Esophagus muscularis mucosa (tissue), 4 donors: Measurements from ENCODE around the gene GPR137B. TPM values are rescaled to one million over a fixed set of nuclear protein-coding genes. Genes with fewer than 3 reads are reported as not detected.
"Not testable (repeated sequence)": the region's sequence is repeated elsewhere in the genome, so short reads cannot be mapped to it uniquely, and the experiment has no call there.

Source experiments
- DNase-seq: peaks from one replicate; pipeline ENCODE4 v3.0.0-alpha.2; 2017; ENCODE audit errors: extremely low spot score
- H3K27ac ChIP-seq, 4 donors: fragments of 200-600 bp; sonication (generic); replicated peaks in 1 of 4; 1 replicate in 3 of 4; 2 replicates in 1 of 4; pipeline ENCODE4 v1.5.1; 2016 to 2019; ENCODE audit warnings: mild to moderate bottlenecking in 1 of 4
- H3K27me3 ChIP-seq, 4 donors: fragments of 200-600 bp; sonication (generic); one replicate each; pipeline versions ENCODE4 v1.5.1 to v1.6.0; 2016 to 2019
- H3K36me3 ChIP-seq, 4 donors: fragments of 200-600 bp; sonication (generic); one replicate each; pipeline ENCODE4 v1.5.1; 2016 to 2019
- H3K4me1 ChIP-seq, 4 donors: fragments of 200-600 bp; sonication (generic); one replicate each; pipeline ENCODE4 v1.5.1; 2016 to 2019
- H3K4me3 ChIP-seq, 4 donors: fragments of 200-600 bp; sonication (generic); 1 replicate in 2 of 4; 2 replicates in 2 of 4; pipeline ENCODE4 v1.5.1; 2016 to 2019; ENCODE audit warnings: mild to moderate bottlenecking in 4 of 4, moderate library complexity in 1 of 4
- H3K9me3 ChIP-seq, 4 donors: fragments of 200-600 bp; sonication (generic); 1 replicate in 3 of 4; 2 replicates in 1 of 4; pipeline ENCODE4 v1.5.1; 2016 to 2019
- EP300 ChIP-seq: sonication (generic); formaldehyde crosslinking; IDR thresholded peaks from one replicate; pipeline ENCODE4 v1.6.1; 2017; ENCODE audit warnings: antibody characterized with exemption
- POLR2A ChIP-seq: fragments of 450-650 bp; IDR thresholded peaks from one replicate; pipeline ENCODE4 v1.6.1; 2017; ENCODE audit warnings: antibody characterized with exemption, moderate library complexity, mild to moderate bottlenecking, low read depth
- POLR2AphosphoS5 ChIP-seq, 2 donors: sonication (generic); formaldehyde crosslinking; IDR thresholded peaks; one replicate each; pipeline ENCODE4 v1.6.1; 2017; ENCODE audit warnings: antibody characterized with exemption in 2 of 2
- WGBS: methylation state at CpG from one replicate; pipeline ENCODE4 v1.1.5; 2018; 5-methylcytosine and 5-hydroxymethylcytosine counted together
- intact Hi-C: fragments of 100-400 bp; cut with DNase I; formaldehyde crosslinking; loops from one replicate; pipeline ENCODE4 v1.15.1; 2023
- total RNA-seq, 4 donors: library from RNA; depleted of rRNA; stranded (reverse); fragments of >200 nt; gene quantifications; one replicate each; pipeline versions ENCODE4 v1.1.0 to v1.2.1, GENCODE V29; 2016
- TF ChIP-seq, protein P1 (sequence below), 3 experiments: fragments of 200-600 bp in 2 of 3; fragments of 450-650 bp in 1 of 3; sonication (generic) in 2 of 3; IDR thresholded peaks; one replicate each; pipeline ENCODE4 v1.5.1; 2017 to 2019; ENCODE audit warnings: antibody characterized with exemption in 3 of 3, mild to moderate bottlenecking in 2 of 3, moderate library complexity in 1 of 3

The GPR137B gene
- total RNA-seq, 4 donors from 2014 or later: 14.5 to 21.3 (median 15.7) TPM

DNA sequence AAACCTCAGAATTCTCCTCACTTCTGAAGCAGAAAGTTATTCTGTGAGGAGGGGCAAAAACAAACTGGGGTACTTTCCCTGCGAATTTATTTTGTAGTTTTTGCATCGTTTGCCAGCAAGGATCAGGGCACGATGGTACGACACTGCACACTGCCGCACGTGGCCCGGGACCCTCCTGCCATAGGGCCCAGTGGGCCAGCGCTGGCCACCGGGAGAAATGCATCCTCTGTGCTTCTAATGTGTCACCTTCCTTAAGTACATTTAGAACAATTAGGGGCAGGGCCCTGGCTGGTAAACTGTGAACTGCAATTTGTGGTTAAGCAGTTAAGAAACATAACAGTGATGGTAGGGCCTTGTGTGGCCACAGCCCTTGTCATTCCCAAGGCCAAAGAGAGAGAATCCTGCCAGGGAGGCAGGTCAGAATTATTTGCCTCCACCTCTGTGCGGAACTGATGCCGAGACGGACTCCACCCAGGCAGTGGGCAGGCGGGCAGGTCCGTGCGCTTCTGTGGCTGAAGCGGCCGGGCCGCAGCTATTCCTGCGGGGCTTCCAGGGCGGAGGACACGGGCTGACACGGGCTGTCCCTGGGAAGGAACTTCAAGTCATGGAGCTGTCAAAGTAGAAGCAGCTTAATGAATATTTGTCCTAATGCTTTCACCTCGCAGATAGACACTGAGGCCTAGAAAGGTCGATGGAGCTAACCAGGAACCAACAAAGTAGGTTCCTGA is 12.5 kb downstream of the GPR137B start:
- no peak for TF ChIP-seq EP300
- TF ChIP-seq, protein P1, sequence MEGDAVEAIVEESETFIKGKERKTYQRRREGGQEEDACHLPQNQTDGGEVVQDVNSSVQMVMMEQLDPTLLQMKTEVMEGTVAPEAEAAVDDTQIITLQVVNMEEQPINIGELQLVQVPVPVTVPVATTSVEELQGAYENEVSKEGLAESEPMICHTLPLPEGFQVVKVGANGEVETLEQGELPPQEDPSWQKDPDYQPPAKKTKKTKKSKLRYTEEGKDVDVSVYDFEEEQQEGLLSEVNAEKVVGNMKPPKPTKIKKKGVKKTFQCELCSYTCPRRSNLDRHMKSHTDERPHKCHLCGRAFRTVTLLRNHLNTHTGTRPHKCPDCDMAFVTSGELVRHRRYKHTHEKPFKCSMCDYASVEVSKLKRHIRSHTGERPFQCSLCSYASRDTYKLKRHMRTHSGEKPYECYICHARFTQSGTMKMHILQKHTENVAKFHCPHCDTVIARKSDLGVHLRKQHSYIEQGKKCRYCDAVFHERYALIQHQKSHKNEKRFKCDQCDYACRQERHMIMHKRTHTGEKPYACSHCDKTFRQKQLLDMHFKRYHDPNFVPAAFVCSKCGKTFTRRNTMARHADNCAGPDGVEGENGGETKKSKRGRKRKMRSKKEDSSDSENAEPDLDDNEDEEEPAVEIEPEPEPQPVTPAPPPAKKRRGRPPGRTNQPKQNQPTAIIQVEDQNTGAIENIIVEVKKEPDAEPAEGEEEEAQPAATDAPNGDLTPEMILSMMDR (IDR thresholded peaks at IDR 0.05): no peak
- no peak for TF ChIP-seq POLR2A
- no peak for TF ChIP-seq POLR2AphosphoS5 (IDR thresholded peaks at IDR 0.05)
- H3K4me3 ChIP-seq: no peak overlapping the region
- peaks cover 0 to 20% (median 3%) of the 10 kb centered on the region in 4 donors for H3K4me1 ChIP-seq
- no peak for DNase-seq
- no peaks in the 10 kb centered on the region for H3K27me3 ChIP-seq
- no peak overlapping the region for H3K27ac ChIP-seq
- WGBS: 91% methylated on average over 24 of the region's 24 CpGs
- no peaks in the 10 kb centered on the region for H3K36me3 ChIP-seq
- H3K9me3 ChIP-seq: no peaks in the 10 kb centered on the region
- intact Hi-C loops: no loop called here

DNA sequence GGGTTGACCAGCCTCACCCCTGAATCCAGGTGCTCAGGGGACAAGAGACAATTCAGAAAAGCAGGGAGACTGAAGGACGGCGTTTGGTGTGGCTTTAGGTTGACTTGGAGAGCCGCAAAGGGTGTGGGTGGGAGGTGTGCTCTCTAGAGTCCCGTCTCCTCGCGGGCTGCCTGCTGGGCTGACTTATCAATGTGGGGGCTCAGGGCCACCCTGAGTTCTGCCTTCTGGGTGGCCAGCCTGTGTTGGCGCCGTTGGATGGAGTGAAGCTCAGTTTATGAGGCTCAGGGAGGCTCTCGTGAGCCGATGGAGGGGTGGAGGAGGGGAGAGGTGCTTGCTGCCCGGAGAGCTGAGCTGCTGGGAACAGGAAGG is 13.0 kb downstream of the GPR137B start:
- 87% methylated on average over 11 of the region's 11 CpGs for WGBS
- intact Hi-C loops: no loop called here
- no peak for DNase-seq
- TF ChIP-seq EP300 (no peak), POLR2A (no peak)
- TF ChIP-seq, protein P1 (IDR thresholded peaks at IDR 0.05): no peak
- Histone ChIP-seq H3K27ac (no peak overlapping the region), H3K4me1 (peaks cover 0 to 15% (median 2%) of the 10 kb centered on the region in 4 donors), H3K4me3 (no peak overlapping the region), H3K36me3 (no peaks in the 10 kb centered on the region), H3K27me3 (no peaks in the 10 kb centered on the region), H3K9me3 (no peaks in the 10 kb centered on the region)

DNA sequence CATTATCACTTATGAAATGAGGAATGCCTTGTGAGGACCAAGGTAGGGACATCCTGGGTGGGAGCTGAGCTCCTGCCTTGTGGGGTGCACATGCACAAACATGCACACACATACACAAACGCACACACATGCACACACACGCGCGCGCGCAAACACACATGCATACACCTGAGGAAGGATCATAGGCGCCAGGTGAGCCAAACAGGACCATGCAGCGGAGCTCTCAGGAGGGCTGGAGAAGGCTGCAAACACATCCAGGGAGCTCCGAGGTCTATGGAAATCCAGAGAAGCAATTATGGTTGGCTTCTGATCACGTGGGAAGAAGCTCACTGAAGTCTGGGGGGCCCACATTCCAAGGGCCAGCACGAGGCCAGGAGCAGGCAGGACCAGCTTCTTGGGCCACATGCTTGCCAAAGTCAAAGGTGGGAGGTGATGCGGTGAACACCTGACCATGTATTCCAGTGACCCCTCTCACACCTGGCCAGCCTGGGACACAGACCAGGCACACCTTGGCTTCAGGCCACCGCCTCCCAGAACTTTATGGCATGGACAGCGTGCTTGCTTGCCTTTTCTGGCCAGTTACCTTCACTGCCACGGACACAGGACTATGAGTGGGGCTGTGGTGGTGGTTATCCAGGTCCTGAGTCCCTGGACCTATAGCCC is 13.6 kb downstream of the GPR137B start:
- Histone ChIP-seq H3K27me3 (no peaks in the 10 kb centered on the region), H3K27ac (no peak overlapping the region), H3K36me3 (no peaks in the 10 kb centered on the region), H3K9me3 (peaks cover 0 to 5% (median 3%) of the 10 kb centered on the region in 4 donors), H3K4me3 (no peak overlapping the region), H3K4me1 (peaks cover 0 to 9% (median 0%) of the 10 kb centered on the region in 4 donors)
- 97% methylated on average over 8 of the region's 15 CpGs for WGBS
- intact Hi-C loops: no loop called here
- DNase-seq: no peak
- TF ChIP-seq, protein P1 (IDR thresholded peaks at IDR 0.05): no peak
- TF ChIP-seq EP300 (no peak), POLR2AphosphoS5 (IDR thresholded peaks at IDR 0.05) (no peak), POLR2A (no peak)

DNA sequence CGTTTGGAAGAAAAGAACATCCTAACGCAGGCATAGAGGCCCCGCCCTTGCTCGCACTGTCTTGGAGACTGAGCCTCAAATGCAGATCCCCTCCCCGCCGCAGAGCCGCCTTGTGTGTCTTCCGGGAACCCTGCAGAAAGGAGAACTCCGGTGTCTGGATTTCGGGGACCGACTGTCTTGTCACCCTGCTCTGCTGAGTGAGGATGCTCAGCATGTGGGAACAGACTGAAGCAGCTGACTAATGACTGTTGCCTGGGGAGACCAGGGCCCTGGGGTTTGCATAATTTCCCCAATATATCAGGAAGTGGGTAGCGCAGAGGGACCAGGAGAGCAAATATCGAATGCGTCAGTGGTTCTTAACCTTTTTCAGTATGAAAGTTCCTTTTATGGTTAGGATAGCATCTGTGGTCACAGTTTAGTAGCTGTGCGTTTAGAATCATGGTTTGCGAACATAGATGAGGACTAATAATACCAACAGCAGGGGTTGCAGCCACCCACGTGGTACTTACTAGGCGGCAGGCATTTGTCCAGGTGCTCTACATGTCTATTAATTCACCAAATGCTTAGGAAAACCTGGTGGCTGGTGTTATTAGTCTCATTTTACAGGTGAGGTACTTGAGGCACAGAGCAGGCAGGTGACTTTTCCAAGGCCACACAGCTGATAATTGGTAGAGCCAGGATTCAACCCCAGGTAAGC is 14.3 kb downstream of the GPR137B start:
- peaks cover 0 to 3% (median 0%) of the 10 kb centered on the region in 4 donors for H3K36me3 ChIP-seq
- H3K4me3 ChIP-seq: no peak overlapping the region
- no peak overlapping the region for H3K27ac ChIP-seq
- no peak for TF ChIP-seq EP300
- no peak for TF ChIP-seq POLR2A
- no peak for TF ChIP-seq POLR2AphosphoS5 (IDR thresholded peaks at IDR 0.05)
- TF ChIP-seq, protein P1 (IDR thresholded peaks at IDR 0.05): no peak
- 81% methylated on average over 15 of the region's 18 CpGs for WGBS
- peaks cover 0 to 12% (median 10%) of the 10 kb centered on the region in 4 donors for H3K9me3 ChIP-seq
- peaks cover 0 to 3% (median 0%) of the 10 kb centered on the region in 4 donors for H3K4me1 ChIP-seq
- no peak for DNase-seq
- intact Hi-C loops: no loop called here
- no peaks in the 10 kb centered on the region for H3K27me3 ChIP-seq

DNA sequence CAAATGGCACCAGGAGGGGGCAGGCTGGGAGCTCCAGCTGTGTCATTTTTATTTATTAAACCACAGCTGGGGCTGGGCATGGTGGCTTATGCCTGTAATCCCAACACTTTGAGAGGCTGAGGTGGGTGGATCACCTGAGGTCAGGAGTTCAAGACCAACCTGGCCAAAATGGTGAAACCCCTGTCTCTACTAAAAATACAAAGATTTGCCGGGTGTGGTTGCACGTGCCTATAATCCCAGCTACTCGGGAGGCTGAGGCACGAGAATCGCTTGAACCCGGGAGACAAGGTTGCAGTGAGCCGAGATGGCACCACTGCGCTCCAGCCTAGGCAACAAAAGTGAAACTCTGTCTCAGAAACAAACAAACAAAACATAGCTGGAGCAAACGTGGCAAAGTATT is 15.7 kb downstream of the GPR137B start:
- H3K4me1 ChIP-seq, H3K36me3 ChIP-seq, DNase-seq, H3K4me3 ChIP-seq, intact Hi-C loops, H3K27ac ChIP-seq, H3K27me3 ChIP-seq: not testable (repeated sequence)
- WGBS: 90% methylated on average over 9 of the region's 9 CpGs
- peaks cover 0 to 23% (median 18%) of the 10 kb centered on the region in 4 donors for H3K9me3 ChIP-seq
